DMS114 treated with DMSO at 0.1 percent for 48 hours (cell line): ENCODE measurements around the gene SCRT2.
"Not testable (repeated sequence)": the region's sequence is repeated elsewhere in the genome, so short reads cannot be mapped to it uniquely, and the experiment has no call there.

Experiments
- DNase-seq: peaks from one replicate; lab custom pipeline; 2025; ENCODE audit not compliant: unreplicated experiment; lab: John Stamatoyannopoulos, UW

Gene SCRT2

DNA sequence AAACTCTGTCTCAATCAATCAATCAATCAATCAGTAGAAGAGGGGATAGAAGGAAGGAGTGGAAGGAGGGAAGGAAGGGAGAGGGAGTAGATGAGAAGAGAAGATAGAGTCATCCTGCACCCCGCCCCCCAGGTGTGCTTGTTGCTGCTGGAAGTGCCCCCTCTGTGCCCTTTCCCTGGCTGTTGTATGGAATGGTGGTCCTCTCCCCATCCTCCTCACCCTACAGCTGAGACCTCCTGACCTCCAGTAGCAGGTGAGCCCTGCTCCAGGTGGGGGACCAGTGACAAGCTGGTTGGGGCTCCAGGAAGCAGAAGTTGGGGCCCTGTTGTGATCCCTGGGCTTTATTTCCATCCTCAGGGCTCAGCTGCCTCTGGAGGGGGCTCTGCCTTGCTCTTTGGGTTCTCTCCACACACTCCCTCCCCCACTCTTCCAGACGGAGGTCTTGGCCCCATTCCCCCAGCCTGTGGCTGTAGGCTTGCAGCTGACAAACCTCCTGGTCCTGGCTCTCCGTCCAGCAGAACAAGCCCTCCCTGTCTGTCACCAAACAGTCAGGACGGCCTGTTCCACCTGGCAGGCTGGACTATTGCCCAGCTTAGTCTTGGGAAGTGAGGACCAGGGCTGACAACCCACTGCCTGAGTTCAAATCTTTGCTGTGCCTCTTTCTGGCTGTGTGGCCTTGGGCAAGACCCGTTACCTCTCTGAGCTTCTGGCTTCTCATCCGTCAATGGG lies 26.0 kb upstream of the SCRT2 start:
- no peak for DNase-seq

GRCh38 chr20:699811-700338 lies 24.3 kb upstream of the SCRT2 start:
- no peak for DNase-seq

DNA sequence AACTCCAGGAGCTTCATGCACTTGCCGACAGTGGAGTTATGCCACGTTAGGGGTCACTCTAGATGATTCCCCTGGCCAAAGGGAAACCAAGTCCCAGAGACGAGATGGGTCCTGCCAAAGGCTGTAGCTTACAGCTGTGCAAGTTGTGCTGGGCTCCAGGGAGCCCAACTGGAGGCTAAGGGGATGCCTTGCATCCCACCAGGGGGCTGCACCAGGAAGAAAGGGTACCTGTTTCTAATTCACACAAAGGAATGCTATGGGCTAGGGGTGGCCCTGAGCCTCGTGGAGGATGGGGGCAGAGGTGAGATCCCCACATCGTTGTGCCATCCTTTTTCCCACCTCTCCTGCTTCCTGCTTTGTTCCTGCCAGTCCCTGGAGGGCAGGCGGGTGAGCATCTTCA lies 23.7 kb upstream of the SCRT2 start:
- DNase-seq: no peak

GRCh38 chr20:698276-698675 lies 22.7 kb upstream of the SCRT2 start:
- DNase-seq: no peak

DNA sequence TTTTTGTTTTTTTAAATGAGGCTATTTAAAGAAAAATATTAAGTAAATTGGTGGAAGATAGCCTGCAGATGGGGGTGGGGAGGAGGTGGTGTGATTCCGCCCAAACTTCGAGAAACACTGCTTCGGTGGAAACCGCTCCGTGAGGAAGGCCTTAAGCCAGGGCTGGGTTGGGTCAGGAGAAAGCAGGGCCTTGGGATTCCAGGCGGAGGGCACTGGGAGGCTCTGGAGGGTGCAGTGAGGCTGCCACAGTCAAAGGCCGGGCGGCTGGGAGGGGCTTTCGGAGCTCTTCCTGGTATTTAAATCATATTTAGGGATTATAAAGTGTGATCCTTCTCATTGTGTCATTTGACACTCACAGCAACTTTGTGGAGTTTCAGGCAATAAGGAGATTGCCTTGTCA lies 22.2 kb upstream of the SCRT2 start:
- DNase-seq: no peak

DNA sequence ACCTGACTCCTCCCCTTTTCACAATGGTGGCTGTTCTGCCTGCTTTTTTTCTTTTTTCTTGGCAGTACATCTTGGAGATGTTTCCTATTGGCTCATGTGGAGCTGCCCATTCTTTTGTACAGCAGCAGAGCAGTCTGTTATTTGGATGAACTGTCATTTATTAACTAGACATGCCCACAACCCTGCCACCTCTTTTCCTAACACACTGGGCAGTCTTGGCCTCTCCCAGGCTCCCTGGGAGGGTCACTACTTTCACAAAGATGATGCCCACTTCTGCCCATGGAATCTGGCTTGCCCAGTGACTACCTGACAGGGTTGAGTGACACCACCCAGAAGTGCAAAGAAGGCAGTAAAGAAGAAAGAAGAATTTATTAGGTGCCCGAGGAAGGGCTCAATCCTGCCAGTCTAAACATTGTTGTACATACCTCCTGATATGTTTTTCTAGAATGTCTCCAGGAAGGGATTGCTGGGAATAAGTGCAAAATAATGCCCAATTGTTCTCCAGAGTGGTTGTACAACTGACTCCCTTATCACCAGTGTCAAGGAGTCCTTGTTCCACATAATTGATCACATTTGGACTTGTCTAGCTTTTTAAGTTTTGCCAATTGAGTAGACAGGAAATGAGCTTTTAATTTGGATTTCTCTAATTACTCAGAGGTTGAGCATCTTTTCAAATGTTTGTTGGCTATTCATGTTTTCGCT lies 19.7 kb upstream of the SCRT2 start:
- no peak for DNase-seq

- no peak for DNase-seq
Observed at GRCh38 chr20:694496-694895, 18.9 kb upstream of the SCRT2 start.

DNA sequence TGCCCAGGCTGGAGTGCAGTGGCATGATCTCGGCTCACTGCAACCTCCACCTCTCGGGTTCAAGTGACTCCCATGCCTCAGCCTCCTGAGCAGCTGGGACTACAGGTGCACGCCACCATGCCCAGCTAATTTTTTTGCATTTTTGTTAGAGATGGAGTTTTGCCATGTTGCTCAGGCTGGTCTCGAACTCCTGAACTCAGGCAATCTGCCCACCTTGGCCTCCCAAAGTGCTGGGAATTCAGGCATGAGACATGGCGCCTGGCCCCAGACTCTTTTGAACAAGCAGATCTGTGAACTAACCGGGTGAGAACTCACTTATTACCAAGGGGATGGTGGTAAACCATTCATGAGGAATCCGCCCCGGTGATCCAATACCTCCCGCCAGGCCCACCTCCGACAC lies 18.2 kb upstream of the SCRT2 start:
- DNase-seq: not testable (repeated sequence)

DNA sequence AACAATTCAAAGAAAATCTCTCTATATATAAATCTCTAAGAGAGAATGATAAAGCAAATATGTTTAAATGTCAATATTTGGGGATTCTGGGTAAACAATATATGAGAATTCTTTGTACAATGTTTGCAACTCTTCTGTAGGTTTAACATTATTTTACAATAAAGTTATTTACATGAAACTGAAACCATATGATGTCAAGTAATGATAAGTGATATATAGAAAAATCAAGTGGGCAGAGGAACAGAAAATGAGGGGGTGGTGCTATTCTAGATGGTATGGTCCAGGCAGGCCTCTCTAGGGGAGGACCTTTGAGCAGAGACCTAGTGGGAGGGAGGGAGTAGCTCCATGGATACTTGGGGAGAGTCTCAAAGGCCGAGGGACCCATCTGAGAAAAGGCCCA lies 16.4 kb upstream of the SCRT2 start:
- no peak for DNase-seq

DNA sequence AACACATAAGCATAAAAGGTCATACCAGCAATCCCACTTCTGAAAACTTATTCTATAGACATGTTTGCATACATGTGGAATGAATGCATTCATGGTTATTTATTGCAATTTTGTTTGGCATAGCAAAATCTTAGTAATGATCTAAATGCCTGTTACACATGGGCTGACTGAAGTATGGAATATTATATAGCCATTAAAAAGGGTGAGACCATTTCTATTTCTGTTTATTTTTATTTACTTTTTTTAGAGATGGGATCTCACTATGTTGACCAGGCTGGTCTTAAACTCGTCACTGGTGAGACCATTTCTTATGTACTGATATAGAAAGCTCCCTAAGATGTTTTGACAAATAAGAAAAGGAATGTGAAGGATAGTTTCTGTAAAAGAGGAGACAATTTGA lies 14.3 kb upstream of the SCRT2 start:
- DNase-seq: no peak

GRCh38 chr20:689348-689747 lies 13.7 kb upstream of the SCRT2 start:
- no peak for DNase-seq

- no peak for DNase-seq
Observed at GRCh38 chr20:688809-689212, 13.2 kb upstream of the SCRT2 start.

DNA sequence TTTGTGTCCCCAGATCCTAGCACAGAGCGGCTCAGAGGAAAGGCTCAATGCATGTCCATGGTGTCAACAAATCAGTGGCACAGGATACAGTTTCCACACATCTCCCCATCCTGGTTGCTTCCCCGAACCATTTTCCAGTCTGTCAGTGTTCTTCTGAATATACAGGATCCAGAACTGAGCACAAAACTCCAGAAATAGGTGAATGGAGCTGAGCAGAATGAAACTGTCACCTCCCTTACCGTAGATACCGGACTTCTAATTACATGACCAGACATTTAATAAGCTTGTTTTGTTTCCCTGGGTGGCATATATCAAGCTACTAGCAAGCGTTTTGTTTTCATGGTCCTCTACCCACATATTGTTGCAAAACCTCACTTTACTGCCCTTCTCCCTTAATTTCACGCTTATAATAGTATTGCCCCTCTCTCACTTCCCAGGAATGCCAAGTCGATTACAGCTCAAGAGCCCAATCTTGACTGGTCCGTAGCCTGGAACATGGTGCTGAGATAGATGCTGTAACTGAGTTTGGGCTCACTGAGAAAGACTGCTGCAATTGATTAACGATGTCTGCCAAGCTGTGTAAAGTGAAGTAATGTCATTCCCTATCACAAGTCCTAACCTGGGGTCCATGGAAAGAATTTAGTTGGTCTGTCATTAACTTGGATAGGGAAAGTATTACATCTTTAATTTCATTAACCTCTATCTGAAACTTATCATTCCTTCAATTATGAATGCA lies 12.0 kb upstream of the SCRT2 start:
- DNase-seq: no peak

DNA sequence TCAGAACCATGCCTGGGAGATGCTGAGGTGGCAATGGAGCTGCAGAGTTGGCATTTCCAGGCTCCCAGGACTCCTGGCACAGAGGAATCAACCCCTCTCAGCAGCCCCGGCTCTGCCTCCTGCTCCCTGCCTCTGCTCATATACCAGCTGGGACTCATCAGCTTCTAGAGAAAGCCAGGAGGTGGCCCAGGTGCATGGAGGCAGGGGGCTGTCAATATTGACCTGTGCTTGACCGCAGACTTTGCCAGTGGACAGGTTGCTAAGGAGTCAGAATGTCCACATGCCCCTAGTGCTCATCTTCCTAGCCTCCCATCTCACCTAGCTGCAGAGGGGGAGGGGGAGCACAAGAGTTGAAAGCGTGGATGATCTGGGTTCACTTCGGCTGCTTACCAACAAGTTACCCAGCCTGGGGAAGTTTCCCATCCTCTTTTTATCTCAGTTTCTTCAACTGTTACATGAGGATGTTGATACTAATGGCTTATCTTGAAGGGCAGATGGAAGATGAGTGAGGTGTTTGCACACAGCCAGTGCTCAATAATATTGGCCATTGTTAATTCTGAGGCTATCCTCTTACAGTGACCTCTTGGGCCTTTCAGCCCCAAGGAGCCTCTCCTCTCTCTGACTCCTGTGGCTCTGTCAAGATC lies 9.2 kb upstream of the SCRT2 start:
- DNase-seq: no peak

DNA sequence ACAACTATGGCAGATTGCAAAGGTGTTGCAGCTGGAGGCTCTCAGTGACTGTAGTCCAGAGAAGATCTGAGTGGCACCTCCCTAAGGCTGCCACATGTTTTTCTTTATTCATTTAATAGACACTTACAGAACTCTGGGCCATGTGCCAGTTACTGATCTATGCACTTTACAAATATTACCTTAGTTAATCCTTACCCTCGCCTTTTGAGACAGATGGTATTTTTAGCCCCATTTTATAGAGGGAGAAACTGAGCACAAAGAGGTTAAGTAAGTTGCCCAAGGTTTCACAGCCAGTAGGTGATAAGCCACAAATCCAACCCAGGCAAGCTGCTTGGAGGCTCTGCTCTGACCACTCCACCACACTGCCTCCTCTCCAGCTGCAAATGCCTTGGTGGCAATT lies 6.5 kb upstream of the SCRT2 start:
- DNase-seq: no peak

DNA sequence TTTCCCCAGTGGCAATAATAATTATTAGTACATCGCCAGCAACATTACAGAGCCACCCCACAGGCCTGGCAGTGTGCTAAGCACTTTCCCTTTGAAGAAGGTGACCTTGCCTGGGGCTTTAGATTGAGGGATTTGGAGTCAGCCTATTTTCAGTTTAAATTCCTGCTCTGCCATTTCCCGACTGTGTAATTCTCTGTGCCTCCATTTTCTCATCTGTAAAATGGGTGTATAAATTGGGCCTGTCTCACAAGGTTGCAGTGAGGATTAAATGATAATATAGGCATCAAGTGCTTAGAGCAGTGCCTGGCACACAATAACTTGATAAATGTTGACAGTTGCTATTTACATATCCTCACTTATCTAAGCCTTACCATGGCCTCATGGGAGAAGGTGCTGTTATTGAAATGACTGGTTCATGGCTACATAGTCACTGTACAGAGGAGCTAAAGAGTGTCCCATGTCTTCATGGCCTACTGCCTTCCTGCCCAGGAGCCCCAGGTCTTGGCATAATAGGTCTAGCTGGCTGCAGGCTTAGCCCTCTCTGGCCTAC lies 5.1 kb upstream of the SCRT2 start:
- no peak for DNase-seq

DNA sequence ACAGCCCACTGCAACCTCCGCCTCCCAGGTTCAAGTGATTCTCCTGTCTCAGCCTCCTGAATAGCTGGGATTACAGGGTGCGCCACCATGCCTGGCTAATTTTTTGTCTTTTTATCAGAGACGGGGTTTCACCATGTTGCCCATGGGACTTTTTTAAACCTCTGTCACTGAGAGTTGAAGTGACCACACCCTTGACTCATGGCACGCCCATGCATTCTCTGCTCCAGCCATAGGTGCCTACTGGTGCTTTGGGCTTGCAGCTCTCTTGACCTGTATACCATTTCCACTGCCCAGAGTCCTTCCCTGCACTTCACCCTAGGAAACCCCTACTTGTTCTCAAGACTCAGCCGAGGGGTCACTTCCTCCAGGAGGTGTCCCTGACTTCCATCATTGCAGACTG lies 2.4 kb upstream of the SCRT2 start:
- DNase-seq: no peak

- DNase-seq: no peak
Observed at GRCh38 chr20:676967-677366, 1.4 kb upstream of the SCRT2 start.

GRCh38 chr20:676315-676937 lies 824 bp upstream of the SCRT2 start:
- no peak for DNase-seq

DNA sequence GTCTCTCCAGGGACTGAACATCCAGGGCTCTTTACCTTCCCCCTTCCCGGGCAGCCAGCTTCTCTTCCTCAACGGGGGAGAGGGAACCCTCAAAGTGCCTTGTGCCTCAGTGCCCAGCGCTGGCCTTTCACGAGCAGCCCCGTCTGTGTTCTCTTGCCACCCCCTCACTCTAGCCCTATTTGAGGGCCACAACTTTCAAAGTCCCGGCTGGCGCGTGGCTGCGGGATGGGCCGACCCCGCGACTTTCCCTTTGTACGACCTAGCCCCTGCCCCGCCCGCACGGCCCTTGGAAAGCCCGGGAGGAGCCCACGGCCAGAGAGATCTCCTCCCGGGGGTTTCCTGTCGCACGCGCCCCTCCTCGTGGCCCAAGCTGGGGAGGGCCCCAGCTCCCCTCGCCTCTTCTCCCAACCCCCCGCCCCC lies 559 bp downstream of the SCRT2 start:
- DNase-seq: no peak

- no peak for DNase-seq
Observed at GRCh38 chr20:673603-674001, 2.0 kb downstream of the SCRT2 start.
